DOHH2 (cell line): Measurements from ENCODE around the gene LOXL1.

Experiments
- H3F3A ChIP-seq: fragments of 200-600 bp; sonication (generic), shearing (Covaris generic); 2 replicates; pipeline ENCODE4 v1.6.0; 2016; ENCODE audit warnings: antibody characterized with exemption, mild to moderate bottlenecking; ENCODE audit not compliant: control insufficient read depth, insufficient read depth
- H3K27ac ChIP-seq: fragments of 200-600 bp; sonication (generic); 2 replicates; pipeline ENCODE4 v1.5.1; 2014; ENCODE audit warnings: low read depth, mild to moderate bottlenecking, low read length, moderate library complexity
- H3K27me3 ChIP-seq: fragments of 200-600 bp; sonication (generic); 2 replicates; pipeline ENCODE4 v1.6.1; 2014; ENCODE audit warnings: mild to moderate bottlenecking, low read length, mixed read lengths; ENCODE audit not compliant: control insufficient read depth
- H3K36me3 ChIP-seq: fragments of 200-600 bp; sonication (generic); 2 replicates; pipeline ENCODE4 v1.6.1; 2014; ENCODE audit warnings: mild to moderate bottlenecking, low read length, moderate library complexity, mixed read lengths; ENCODE audit not compliant: control insufficient read depth
- H3K4me1 ChIP-seq: fragments of 200-600 bp; sonication (generic); 2 replicates; pipeline ENCODE4 v1.6.1; 2014; ENCODE audit warnings: mild to moderate bottlenecking, low read length, mixed read lengths; ENCODE audit not compliant: control insufficient read depth
- H3K4me2 ChIP-seq: fragments of 200-600 bp; sonication (generic); 2 replicates; pipeline ENCODE4 v1.6.0; 2014; ENCODE audit warnings: mild to moderate bottlenecking, low read length, moderate library complexity
- H3K4me3 ChIP-seq: fragments of 200-600 bp; sonication (generic); 2 replicates; pipeline ENCODE4 v1.5.1; 2014; ENCODE audit warnings: mild to moderate bottlenecking, low read length, mixed read lengths
- H3K79me2 ChIP-seq: fragments of 200-600 bp; sonication (generic); 2 replicates; pipeline ENCODE4 v1.6.1; 2014; ENCODE audit warnings: mild to moderate bottlenecking, low read length, mixed read lengths; ENCODE audit not compliant: control insufficient read depth
- H3K9me2 ChIP-seq: fragments of 200-600 bp; sonication (generic); replicated peaks from 2 replicates; pipeline ENCODE4 v1.6.1; 2014; ENCODE audit warnings: mild to moderate bottlenecking, low read length, mixed read lengths; ENCODE audit not compliant: control insufficient read depth
- H3K9me3 ChIP-seq: fragments of 200-600 bp; sonication (generic); 2 replicates; pipeline ENCODE4 v1.6.1; 2014; ENCODE audit warnings: antibody characterized with exemption, low read length, mixed read lengths; ENCODE audit not compliant: control insufficient read depth, insufficient read depth
- H4K20me1 ChIP-seq: fragments of 200-600 bp; sonication (generic); 2 replicates; pipeline ENCODE4 v1.6.0; 2014; ENCODE audit warnings: low read depth, mild to moderate bottlenecking, antibody characterized with exemption, low read length, moderate library complexity; ENCODE audit not compliant: control insufficient read depth, insufficient read depth
- CTCF ChIP-seq: fragments of 200-600 bp; sonication (generic); IDR thresholded peaks from one replicate; pipeline ENCODE4 v1.5.1; 2014; ENCODE audit warnings: antibody characterized with exemption, mild to moderate bottlenecking, low read depth, low read length; ENCODE audit not compliant: poor library complexity, severe bottlenecking
- EZH2phosphoT487 ChIP-seq: fragments of 200-600 bp; sonication (generic); IDR thresholded peaks from 2 replicates; pipeline ENCODE4 v1.6.1; 2017; ENCODE audit warnings: borderline replicate concordance, mild to moderate bottlenecking, antibody characterized with exemption, low read length, moderate library complexity, mixed read lengths

The LOXL1 gene

GRCh38 chr15:73985101-73985873 lies 59.0 kb downstream of the LOXL1 start:
- H3K9me3 ChIP-seq: no peaks in the 10 kb centered on the region
- peaks cover 19% of the 10 kb centered on the region for H3K4me1 ChIP-seq
- no peaks in the 10 kb centered on the region for H4K20me1 ChIP-seq
- H3K27me3 ChIP-seq: no peaks in the 10 kb centered on the region; the same call in 1 of the 2 replicates
- no peaks in the 10 kb centered on the region for H3K36me3 ChIP-seq
- H3F3A ChIP-seq: no peaks in the 10 kb centered on the region
- no peaks in the 10 kb centered on the region for H3K9me2 ChIP-seq
- no peak for TF ChIP-seq EZH2phosphoT487
- TF ChIP-seq CTCF: no peak
- H3K4me2 ChIP-seq: no peak overlapping the region
- no peaks in the 10 kb centered on the region for H3K79me2 ChIP-seq
- no peak overlapping the region for H3K27ac ChIP-seq
- H3K4me3 ChIP-seq: no peak overlapping the region

- Histone ChIP-seq H3K79me2 (no peaks in the 10 kb centered on the region), H3K27me3 (no peaks in the 10 kb centered on the region), H3K27ac (no peak overlapping the region), H4K20me1 (no peaks in the 10 kb centered on the region), H3K9me2 (no peaks in the 10 kb centered on the region), H3F3A (no peaks in the 10 kb centered on the region), H3K9me3 (no peaks in the 10 kb centered on the region), H3K36me3 (no peaks in the 10 kb centered on the region), H3K4me2 (no peak overlapping the region), H3K4me1 (peaks cover 21% of the 10 kb centered on the region), H3K4me3 (no peak overlapping the region)
- no peak for TF ChIP-seq CTCF
- no peak for TF ChIP-seq EZH2phosphoT487
Observed at GRCh38 chr15:73986055-73986775, 60.0 kb downstream of the LOXL1 start.

GRCh38 chr15:73986776-73987056 lies 60.5 kb downstream of the LOXL1 start:
- no peak overlapping the region for H3K4me3 ChIP-seq
- TF ChIP-seq EZH2phosphoT487 (no peak), CTCF (no peak)
- no peaks in the 10 kb centered on the region for H3K36me3 ChIP-seq
- H3K4me2 ChIP-seq: no peak overlapping the region
- no peaks in the 10 kb centered on the region for H3K9me3 ChIP-seq
- H3K79me2 ChIP-seq: no peaks in the 10 kb centered on the region
- no peaks in the 10 kb centered on the region for H3K9me2 ChIP-seq
- peaks cover 23% of the 10 kb centered on the region for H3K4me1 ChIP-seq
- no peaks in the 10 kb centered on the region for H3F3A ChIP-seq
- H3K27me3 ChIP-seq: no peaks in the 10 kb centered on the region
- H3K27ac ChIP-seq: no peak overlapping the region
- no peaks in the 10 kb centered on the region for H4K20me1 ChIP-seq
